GM19372 (cell line): ENCODE data around the gene SEMA3E.
"Not testable (repeated sequence)": the region's sequence is repeated elsewhere in the genome, so short reads cannot be mapped to it uniquely, and the experiment has no call there.

Source experiments
- ATAC-seq: cut with Tn5 transposase; IDR thresholded peaks from one replicate; pipeline ENCODE4 v1.9.1; 2021; ENCODE audit warnings: mild to moderate bottlenecking, low read depth, moderate library complexity; ENCODE audit not compliant: unreplicated experiment

The SEMA3E gene

DNA sequence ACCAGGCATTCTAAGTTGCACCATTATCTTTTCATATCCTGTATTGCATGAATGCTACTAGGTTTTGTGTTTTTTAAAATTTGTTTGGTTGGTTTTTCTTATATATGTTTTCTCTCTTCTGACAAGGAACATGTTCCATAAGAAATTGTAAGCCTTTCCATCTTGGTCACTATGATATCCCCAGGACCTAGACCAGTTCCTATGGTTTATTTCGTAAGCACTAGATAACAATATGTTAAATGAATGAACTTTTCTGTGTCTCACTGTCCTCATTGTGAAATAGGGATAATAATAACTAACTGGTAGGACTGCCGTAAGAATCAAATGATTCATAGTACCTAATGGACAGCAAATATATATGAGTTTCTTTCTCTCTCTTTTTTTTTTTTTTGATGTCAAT lies 146.3 kb downstream of the SEMA3E start:
- no peak for ATAC-seq

DNA sequence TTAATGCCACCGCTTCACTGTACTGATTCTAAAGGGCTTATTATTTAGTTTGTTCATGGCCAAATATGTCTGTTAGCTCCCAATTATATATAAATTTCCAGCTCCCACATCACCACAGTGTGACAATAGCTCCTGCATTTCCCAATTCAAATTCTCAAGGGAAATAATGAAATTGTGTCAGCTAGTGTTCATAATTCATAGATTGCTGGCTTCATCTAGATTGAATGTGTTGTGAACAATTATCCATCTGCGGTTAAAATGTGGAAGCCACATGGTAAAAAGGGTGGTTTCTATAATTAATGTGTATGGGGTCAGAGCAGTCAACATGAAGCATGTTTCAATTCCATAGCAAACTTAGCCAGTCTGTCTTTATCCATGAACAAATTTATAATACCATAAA lies 154.3 kb downstream of the SEMA3E start:
- ATAC-seq = no peak

- no peak for ATAC-seq
Observed at GRCh38 chr7:83492802-83493201, 156.1 kb downstream of the SEMA3E start.

DNA sequence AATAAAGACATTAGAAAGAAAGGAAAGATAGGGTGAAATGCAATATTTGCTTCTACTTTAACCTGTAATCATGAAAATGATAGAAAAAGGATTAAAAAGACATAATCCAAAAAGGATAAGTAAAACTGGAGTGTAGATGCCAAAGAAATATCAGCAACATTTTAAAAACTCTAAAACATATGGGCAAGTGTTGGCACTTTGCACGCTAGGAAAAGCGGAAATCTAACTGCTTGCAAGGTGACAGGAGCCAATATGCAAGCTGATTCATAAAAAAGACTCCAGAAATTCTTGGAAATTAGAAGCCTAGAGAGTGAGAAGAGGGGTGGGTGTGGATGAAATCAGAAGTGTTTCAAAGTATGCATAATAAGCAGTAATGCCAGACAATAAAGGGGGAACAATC lies 161.1 kb downstream of the SEMA3E start:
- no peak for ATAC-seq

GRCh38 chr7:83486957-83487356 lies 162.0 kb downstream of the SEMA3E start:
- ATAC-seq = no peak

DNA sequence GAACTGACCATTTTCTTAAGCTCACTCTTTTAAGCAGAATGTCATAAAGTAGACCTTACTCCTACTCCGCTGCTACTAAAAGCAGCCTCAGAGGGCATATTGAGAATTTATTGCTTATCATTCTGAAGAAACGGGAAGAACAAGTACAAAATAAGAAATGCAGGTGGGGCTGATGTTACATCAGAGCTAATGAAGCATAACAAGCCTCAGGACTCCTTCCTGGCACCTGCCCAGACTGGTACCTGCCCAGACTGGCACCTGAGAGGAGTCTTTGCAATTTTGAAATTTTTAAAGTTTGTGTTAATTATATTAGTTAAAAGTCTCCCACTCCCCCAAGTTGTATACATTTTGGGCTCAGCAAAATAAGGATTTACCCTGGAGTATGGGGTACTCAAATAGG lies 162.4 kb downstream of the SEMA3E start:
- ATAC-seq = no peak

- no peak for ATAC-seq
Observed at GRCh38 chr7:83484826-83485225, 164.1 kb downstream of the SEMA3E start.

- ATAC-seq = no peak
Observed at GRCh38 chr7:83484266-83484665, 164.7 kb downstream of the SEMA3E start.

DNA sequence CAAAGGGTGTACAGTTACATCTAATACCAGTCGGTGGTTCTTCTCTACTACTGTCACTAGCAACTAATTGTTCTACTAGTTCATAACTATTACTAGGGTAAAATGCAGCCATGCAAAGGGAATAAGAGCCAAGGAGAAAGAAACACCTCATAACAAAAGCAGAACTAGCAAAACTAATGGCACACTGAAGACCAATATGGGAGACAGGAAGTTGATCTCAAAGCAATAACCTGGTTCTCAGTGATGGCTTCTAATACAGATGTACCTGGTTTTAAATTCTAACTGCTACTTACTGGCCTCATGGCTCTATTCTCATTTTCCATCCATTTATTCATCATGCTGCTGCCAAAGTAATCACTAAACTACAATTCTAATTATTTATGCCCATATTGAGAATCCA lies 170.3 kb downstream of the SEMA3E start:
- no peak for ATAC-seq

DNA sequence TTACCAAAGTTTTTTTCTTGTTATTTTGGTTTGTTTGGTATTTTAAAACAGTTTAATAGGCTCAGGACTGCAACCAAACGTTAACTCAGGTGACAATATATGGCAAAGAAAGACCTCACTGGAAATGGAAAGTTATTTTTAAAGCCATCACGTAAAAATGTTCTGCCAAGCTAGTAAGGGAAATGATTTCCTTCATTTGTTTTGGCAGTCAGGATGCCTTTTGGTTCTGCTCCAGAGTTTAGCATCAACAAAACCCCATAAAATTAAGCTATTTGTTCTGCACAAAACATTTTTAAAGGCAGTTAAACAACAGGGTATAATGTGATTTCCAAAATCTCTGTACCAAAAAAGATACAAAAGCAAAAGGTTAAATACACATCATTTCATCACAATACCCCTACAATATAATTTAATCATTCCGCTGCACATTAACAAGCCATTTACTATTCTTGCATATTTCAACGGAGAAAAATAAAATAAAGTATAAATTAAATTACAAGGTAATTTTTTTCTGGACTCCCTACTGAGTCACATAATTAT lies 172.4 kb downstream of the SEMA3E start:
- no peak for ATAC-seq

DNA sequence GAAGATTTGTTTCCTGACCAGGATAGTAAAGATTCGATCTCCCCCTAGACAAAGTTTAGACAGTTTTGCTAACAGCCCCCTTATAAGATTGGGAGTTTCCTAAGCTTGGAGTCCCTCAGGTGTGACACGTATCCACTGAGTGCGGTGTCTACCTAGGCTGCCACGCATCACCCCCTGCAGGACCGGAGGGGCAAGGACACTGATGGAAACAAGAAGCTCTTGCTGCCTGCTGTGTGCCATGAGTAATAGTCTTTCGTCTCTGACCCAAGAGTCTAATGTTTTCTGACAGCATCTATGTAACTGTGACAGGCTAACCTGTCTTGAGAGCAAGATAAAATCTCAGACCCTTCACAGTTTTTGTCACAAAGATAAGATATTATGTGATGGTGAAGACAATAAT lies 173.5 kb downstream of the SEMA3E start:
- no peak for ATAC-seq

- ATAC-seq = no peak
Observed at GRCh38 chr7:83472376-83472775, 176.6 kb downstream of the SEMA3E start.

- ATAC-seq = no peak
Observed at GRCh38 chr7:83469491-83469890, 179.4 kb downstream of the SEMA3E start.

DNA sequence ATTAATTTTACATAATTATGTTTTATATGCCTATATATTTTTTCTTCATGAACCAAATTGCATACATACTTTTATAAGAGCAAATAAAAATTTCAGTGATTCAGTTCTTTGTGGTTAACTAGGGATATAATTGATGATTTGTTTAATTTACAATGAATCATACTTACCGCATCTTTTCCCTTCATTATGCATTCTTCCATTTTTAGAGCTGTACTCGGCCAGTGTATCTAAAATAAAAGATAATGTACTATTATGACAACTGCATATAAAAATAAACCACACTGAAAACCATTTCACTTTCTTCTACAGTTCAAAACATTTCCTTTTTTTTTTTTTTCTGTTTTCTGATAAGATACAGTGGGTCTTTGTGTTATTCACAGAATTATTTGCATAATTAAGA lies 179.9 kb downstream of the SEMA3E start:
- no peak for ATAC-seq

DNA sequence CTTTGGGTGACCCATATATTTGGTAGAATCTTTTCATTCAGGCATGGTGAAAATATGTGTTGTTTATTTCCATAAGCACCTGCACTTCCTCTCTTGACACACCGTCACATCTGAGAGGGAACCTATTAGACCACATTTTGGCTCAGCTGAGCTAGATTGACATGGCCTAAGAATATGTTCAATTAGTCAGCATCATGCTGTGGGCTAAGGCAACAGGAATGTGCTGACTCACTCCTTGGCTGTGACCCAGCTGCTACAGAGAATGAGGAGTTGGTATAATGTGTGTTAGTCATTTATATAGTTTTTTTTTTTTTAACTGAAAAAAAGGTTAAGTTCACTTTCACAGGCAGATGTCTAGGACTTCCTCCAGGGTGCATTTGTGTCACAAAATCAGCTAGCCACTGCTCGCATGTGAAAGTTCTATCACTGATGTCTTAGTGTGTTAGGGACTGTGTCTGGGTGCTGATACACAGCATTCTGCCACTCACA lies 180.6 kb downstream of the SEMA3E start:
- ATAC-seq = no peak

- no peak for ATAC-seq
Observed at GRCh38 chr7:83467493-83467892, 181.4 kb downstream of the SEMA3E start.

- ATAC-seq = no peak
Observed at GRCh38 chr7:83466956-83467355, 182.0 kb downstream of the SEMA3E start.

DNA sequence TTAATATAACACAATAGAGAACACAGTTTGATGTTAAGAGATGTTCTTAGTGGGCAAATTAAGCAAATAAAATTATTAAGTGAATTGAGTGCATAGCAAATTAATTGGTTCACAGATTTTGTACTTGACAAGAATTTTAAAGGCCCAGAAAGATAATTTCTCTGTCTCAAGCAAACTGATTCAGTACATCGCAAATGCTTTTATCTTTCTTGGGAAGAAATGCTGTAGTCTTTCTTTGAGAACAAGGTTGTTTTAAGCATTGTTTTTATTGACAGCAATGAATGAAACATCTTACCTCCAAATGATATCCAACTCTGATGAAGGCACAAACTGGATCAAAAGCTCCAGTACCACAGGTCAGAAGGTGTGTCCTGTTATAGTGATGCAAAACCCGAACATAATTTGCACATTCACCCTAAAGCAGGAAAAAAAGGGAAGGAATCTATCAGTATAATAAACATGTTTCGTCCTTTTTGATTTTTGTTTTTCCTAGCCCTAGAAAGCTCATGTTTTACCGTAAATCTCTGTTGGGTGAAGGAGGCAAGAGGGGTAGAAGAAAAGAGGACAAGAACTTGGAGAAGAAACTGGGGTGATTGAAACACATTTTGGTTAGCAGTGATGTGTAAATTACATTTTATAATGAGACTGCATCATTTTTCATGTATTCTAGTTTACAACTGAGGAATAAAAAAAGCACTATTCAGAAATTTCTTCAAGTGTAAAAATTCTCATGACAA lies 182.6 kb downstream of the SEMA3E start:
- no peak for ATAC-seq

GRCh38 chr7:83465643-83466042 lies 183.3 kb downstream of the SEMA3E start:
- no peak for ATAC-seq

DNA sequence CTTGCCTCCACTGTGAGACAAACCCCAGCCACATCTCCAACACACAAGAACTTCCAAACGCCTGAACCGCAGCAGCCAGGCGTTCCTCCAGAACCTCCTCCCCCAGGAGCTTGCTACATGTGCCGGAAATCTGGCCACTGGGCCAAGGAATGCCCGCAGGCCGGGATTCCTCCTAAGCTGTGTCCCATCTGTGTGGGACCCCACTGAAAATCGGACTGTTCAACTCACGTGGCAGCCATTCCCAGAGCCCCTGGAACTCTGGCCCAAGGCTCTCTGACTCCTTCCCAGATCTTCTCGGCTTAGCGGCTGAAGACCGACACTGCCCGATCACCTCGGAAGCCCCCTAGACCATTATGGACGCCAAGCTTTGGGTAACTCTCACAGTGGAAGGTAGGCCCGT lies 187.1 kb downstream of the SEMA3E start:
- ATAC-seq = not testable (repeated sequence)

DNA sequence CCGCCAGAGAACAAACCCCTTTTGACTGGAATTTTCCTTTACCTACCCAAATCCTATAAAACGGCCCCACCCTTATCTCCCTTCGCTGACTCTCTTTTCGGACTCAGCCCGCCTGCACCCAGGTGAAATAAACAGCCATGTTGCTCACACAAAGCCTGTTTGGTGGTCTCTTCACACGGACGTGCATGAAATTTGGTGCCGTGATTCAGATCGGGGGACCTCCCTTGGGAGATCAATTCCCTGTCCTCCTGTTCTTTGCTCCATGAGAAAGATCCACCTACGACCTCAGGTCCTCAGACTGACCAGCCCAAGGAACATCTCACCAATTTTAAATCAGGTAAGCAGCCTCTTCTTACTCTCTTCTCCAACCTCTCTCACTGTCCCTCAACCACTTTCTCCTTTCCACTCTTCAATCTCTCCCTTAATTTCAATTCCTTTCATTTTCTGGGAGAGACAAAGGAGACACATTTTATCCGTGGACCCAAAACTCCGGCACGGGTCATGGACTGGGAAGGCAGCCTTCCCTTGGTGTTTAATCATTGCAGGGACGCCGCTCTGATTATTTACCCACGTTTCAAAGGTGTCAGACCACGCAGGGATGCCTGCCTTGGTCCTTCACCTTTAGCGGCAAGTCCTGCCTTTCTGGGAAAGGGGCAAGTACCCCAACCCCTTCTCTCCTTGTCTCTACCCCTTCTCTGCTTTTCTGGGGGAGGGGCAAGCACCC lies 188.8 kb downstream of the SEMA3E start:
- not testable (repeated sequence) for ATAC-seq
